SK-N-SH (cell line): ENCODE measurements around the gene NT5M.

Experiments
- EP300 ChIP-seq, 2 experiments: IDR thresholded peaks; 2 replicates each; pipeline versions ENCODE4 v1.4.0 to v1.6.1; 2012; ENCODE audit warnings: borderline replicate concordance in 1 of 2, low read depth in 1 of 2, low read length in 1 of 2
- TAF1 ChIP-seq: IDR thresholded peaks from 2 replicates; pipeline ENCODE4 v1.6.1; 2012; ENCODE audit warnings: low read depth, mild to moderate bottlenecking, low read length, moderate library complexity, borderline replicate concordance
- TF ChIP-seq, protein P1 (sequence below): fragments of 200-600 bp; sonication (generic); IDR thresholded peaks from 2 replicates; pipeline ENCODE4 v1.6.1; 2017; ENCODE audit warnings: antibody characterized with exemption, mild to moderate bottlenecking, moderate library complexity

DNA sequence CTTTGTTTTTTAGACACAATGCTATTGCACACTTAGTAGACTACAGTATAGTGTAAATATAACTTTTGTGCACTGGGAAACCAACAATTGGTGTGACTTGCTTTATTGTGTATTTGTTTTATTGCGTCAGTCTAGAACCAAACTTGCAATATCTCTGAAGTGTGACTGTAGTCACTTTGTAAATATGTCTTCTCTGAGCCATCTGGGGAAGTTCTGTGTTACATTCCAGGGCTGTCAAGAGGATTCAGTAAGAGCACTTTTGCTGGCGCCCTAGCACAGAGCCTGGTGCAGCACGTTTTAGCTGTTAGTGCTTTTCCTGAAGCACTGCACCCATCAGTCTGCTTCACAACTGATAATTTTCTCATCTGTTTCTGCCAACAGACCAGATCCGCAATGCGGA, 73.2 kb downstream of the NT5M start:
- TF ChIP-seq, protein P1, sequence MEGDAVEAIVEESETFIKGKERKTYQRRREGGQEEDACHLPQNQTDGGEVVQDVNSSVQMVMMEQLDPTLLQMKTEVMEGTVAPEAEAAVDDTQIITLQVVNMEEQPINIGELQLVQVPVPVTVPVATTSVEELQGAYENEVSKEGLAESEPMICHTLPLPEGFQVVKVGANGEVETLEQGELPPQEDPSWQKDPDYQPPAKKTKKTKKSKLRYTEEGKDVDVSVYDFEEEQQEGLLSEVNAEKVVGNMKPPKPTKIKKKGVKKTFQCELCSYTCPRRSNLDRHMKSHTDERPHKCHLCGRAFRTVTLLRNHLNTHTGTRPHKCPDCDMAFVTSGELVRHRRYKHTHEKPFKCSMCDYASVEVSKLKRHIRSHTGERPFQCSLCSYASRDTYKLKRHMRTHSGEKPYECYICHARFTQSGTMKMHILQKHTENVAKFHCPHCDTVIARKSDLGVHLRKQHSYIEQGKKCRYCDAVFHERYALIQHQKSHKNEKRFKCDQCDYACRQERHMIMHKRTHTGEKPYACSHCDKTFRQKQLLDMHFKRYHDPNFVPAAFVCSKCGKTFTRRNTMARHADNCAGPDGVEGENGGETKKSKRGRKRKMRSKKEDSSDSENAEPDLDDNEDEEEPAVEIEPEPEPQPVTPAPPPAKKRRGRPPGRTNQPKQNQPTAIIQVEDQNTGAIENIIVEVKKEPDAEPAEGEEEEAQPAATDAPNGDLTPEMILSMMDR: no peak
- TF ChIP-seq TAF1 (no peak), EP300 (IDR thresholded peaks at IDR 0.05; ENCODE audit: borderline replicate concordance in 1 of 2, low read depth in 1 of 2, low read length in 1 of 2) (no peak)
